ENCODE results near the gene CIROP.
A peak's percentile ranks its signal among the peaks of the same experiment; 100 is the strongest.

CIROP gene

DNA sequence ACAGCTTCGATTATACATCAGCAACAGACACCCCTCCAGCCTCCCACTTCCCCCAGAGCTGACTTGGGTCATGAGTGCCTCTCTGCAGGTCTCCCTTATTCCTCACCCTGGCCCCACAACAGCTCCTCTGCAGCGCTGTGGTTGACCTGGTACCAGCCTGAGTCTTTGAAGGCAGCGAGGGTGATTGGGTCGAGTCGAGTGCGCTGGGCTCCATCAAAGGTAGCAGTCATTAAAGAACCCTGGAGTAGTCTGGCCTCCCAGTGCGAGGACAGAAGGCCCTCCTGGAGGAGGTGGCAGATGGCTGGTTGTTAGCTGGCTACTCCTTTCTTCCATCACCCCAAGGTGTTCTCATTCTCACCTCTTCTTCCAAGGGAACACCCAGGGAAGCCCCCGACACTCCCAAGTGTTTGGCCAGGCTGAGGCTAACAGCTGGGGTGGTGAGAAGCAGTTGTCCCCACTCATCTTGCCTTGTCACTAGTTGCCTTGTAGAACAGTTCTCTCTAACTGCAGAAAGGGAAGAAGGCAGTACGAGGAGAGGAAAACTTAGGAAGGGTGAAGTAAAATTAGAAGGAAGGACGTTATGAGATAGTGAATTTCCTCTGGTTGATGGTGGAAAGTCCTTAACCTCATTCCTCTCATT, 2.7 kb downstream of the CIROP start:
- Histone ChIP-seq H3K27me3 (replicated peaks in 2 of 5; ENCODE audit: control insufficient read depth in 4 of 5, insufficient read depth in 5 of 5, low read length in 4 of 5) (peaks cover 0 to 3% (median 0%) of the 10 kb centered on the region in 5 experiments), H3K36me3 (ENCODE audit: control insufficient read depth in 4 of 4, insufficient read depth in 4 of 4, low read length in 3 of 4) (peaks cover 3 to 20% (median 10%) of the 10 kb centered on the region in 4 experiments), H3K27ac (ENCODE audit: insufficient read depth in 1 of 2, low read depth in 1 of 2, low read length in 2 of 2, poor library complexity in 1 of 2, severe bottlenecking in 2 of 2) (no peak overlapping the region), H3K4me3 (ENCODE audit: control insufficient read depth in 1 of 7, extremely low read depth in 1 of 7, insufficient read depth in 4 of 7, low read depth in 2 of 7, low read length in 6 of 7) (no peak overlapping the region), H3K4me1 (ENCODE audit: control extremely low read depth in 1 of 4, control insufficient read depth in 4 of 4, insufficient read depth in 4 of 4, low read length in 3 of 4) (peaks cover 0 to 4% (median 2%) of the 10 kb centered on the region in 4 experiments), H3K9me3 (ENCODE audit: control extremely low read depth in 1 of 5, control insufficient read depth in 4 of 5, insufficient read depth in 2 of 5, low read depth in 1 of 5, low read length in 4 of 5) (no peaks in the 10 kb centered on the region)
- no peak for DNase-seq
- 100% methylated on average over 6 of the region's 10 CpGs for WGBS (ENCODE audit: insufficient coverage)
- CTCF ChIA-PET, result interaction anchor here (1.0 to 3.8 kb wide), 8 partner anchors 8 to 34 kb away, joined by 3 to 26 read pairs (median 8); no protein-coding TSS in a partner anchor
- POLR2A ChIA-PET, result no interaction called here

DNA sequence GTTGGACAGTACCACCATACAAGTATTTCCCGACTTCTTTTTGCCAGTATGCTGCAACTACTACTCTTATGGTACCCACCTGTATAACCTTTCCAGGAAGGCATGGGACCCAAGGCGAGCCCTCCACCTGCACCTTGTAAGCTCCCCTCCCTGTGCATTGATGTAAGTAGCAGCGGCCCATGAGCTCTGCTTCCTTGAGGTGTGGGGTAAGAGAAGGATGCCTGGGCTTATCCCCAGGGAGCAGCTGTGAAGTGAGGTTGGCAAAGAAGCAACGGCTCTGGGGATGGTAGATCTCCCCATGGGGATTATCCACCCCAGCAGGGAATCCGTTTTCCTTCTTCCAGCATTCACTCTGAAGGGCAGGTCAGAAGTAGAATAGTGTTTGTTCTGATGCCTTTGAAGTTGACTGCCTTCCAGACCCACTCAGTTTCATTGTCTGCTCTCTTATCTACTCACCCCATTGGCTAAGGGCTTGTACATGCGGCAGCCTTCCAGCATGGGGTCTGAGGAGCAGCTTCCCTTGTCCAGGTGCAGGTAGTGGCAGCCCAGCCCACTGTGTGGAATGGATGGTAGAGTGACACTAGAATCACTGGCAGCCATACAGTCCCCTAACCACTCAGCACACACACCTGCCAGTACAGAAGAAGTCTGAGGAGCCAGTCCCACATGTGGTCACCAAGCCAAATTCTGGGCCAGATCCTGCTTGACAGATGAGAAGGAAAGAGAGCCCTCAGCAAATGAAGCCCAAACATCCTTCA, 3.4 kb downstream of the CIROP start:
- DNase-seq, result no peak
- Histone ChIP-seq H3K4me3 (ENCODE audit: control insufficient read depth in 1 of 7, extremely low read depth in 1 of 7, insufficient read depth in 4 of 7, low read depth in 2 of 7, low read length in 6 of 7) (no peak overlapping the region), H3K27ac (ENCODE audit: insufficient read depth in 1 of 2, low read depth in 1 of 2, low read length in 2 of 2, poor library complexity in 1 of 2, severe bottlenecking in 2 of 2) (no peak overlapping the region), H3K27me3 (replicated peaks in 2 of 5; ENCODE audit: control insufficient read depth in 4 of 5, insufficient read depth in 5 of 5, low read length in 4 of 5) (peaks cover 0 to 3% (median 0%) of the 10 kb centered on the region in 5 experiments), H3K36me3 (ENCODE audit: control insufficient read depth in 4 of 4, insufficient read depth in 4 of 4, low read length in 3 of 4) (peaks cover 3 to 20% (median 10%) of the 10 kb centered on the region in 4 experiments), H3K4me1 (ENCODE audit: control extremely low read depth in 1 of 4, control insufficient read depth in 4 of 4, insufficient read depth in 4 of 4, low read length in 3 of 4) (peaks cover 2 to 11% (median 8%) of the 10 kb centered on the region in 4 experiments), H3K9me3 (ENCODE audit: control extremely low read depth in 1 of 5, control insufficient read depth in 4 of 5, insufficient read depth in 2 of 5, low read depth in 1 of 5, low read length in 4 of 5) (no peaks in the 10 kb centered on the region)
- ChIA-PET POLR2A (no interaction called here), CTCF (interaction anchor here (1.0 to 3.8 kb wide), 11 partner anchors 9 to 116 kb away, joined by 3 to 26 read pairs (median 4); partner anchors contain the start of gene CEBPE)
- WGBS (ENCODE audit: insufficient coverage), result 85% methylated on average over 2 of the region's 6 CpGs

DNA sequence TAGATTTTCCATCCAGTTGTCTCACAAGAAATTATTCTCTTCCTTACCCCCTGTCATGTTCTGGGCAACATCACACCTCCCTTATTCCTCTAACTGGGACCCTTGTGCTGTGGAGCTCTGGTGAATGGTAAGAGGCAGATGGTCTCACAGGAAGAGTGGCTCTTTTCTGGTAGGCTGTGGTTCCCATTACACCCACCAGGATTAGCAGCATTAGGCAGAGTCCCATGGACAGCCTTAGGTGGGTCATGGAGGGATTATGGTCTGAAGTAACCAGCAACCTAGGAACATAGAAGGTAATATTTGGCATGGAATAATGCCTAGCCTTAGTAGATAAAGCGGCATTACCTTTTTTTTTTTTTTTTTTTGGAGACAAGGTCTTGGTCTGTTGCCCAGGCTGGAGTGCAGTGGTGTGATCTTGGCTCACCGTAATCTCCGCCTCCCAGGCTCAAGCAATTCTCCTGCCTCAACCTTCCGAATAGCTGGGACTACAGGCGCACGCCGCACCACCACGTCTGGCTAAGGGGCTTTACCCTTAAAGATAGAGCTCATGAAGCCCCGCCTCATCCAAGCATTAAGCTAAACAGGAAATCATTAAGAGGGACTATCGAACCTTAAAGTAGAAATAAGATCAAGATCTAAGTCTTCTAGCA, 5.5 kb downstream of the CIROP start:
- Histone ChIP-seq H3K9me3 (ENCODE audit: control extremely low read depth in 1 of 5, control insufficient read depth in 4 of 5, insufficient read depth in 2 of 5, low read depth in 1 of 5, low read length in 4 of 5) (no peaks in the 10 kb centered on the region), H3K27me3 (replicated peaks in 2 of 5; ENCODE audit: control insufficient read depth in 4 of 5, insufficient read depth in 5 of 5, low read length in 4 of 5) (no peaks in the 10 kb centered on the region), H3K36me3 (ENCODE audit: control insufficient read depth in 4 of 4, insufficient read depth in 4 of 4, low read length in 3 of 4) (peaks cover 3 to 20% (median 10%) of the 10 kb centered on the region in 4 experiments), H3K4me3 (ENCODE audit: control insufficient read depth in 1 of 7, extremely low read depth in 1 of 7, insufficient read depth in 4 of 7, low read depth in 2 of 7, low read length in 6 of 7) (no peak overlapping the region), H3K4me1 (ENCODE audit: control extremely low read depth in 1 of 4, control insufficient read depth in 4 of 4, insufficient read depth in 4 of 4, low read length in 3 of 4) (peaks cover 6 to 14% (median 9%) of the 10 kb centered on the region in 4 experiments), H3K27ac (ENCODE audit: insufficient read depth in 1 of 2, low read depth in 1 of 2, low read length in 2 of 2, poor library complexity in 1 of 2, severe bottlenecking in 2 of 2) (no peak overlapping the region)
- CTCF ChIA-PET, result interaction anchor here (0.7 to 3.8 kb wide), 10 partner anchors 10 to 88 kb away, joined by 3 to 26 read pairs (median 9); partner anchors contain the start of gene CEBPE
- 94% methylated on average over 10 of the region's 10 CpGs for WGBS (ENCODE audit: insufficient coverage)
- POLR2A ChIA-PET, result no interaction called here
- DNase-seq, result no peak

DNA sequence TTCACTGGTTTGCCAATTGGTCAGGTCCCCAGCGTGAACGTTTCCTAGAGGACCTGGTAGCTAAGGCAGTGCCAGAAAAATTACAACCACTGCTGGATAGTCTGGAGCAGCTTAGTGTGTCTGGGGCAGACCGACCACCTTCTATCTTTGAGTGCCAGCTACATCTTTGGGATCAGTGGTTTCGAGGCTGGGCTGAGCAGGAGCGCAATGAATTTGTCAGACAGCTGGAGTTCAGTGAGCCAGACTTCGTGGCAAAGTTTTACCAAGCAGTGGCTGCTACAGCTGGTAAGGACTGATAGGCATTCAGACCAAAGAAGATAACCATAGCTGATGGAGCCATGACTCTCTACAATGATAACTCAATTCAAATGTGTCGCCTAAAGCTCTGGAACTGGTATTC, 7.0 kb downstream of the CIROP start:
- Histone ChIP-seq H3K36me3 (ENCODE audit: control insufficient read depth in 4 of 4, insufficient read depth in 4 of 4, low read length in 3 of 4) (peaks cover 3 to 27% (median 13%) of the 10 kb centered on the region in 4 experiments), H3K27me3 (replicated peaks in 2 of 5; ENCODE audit: control insufficient read depth in 4 of 5, insufficient read depth in 5 of 5, low read length in 4 of 5) (no peaks in the 10 kb centered on the region), H3K4me3 (ENCODE audit: control insufficient read depth in 1 of 7, extremely low read depth in 1 of 7, insufficient read depth in 4 of 7, low read depth in 2 of 7, low read length in 6 of 7) (no peak overlapping the region), H3K9me3 (ENCODE audit: control extremely low read depth in 1 of 5, control insufficient read depth in 4 of 5, insufficient read depth in 2 of 5, low read depth in 1 of 5, low read length in 4 of 5) (no peaks in the 10 kb centered on the region), H3K4me1 (ENCODE audit: control extremely low read depth in 1 of 4, control insufficient read depth in 4 of 4, insufficient read depth in 4 of 4, low read length in 3 of 4) (peaks cover 15 to 29% (median 20%) of the 10 kb centered on the region in 4 experiments), H3K27ac (ENCODE audit: insufficient read depth in 1 of 2, low read depth in 1 of 2, low read length in 2 of 2, poor library complexity in 1 of 2, severe bottlenecking in 2 of 2) (no peak overlapping the region)
- 83% methylated on average over 7 of the region's 7 CpGs for WGBS (ENCODE audit: insufficient coverage)
- ChIA-PET CTCF (interaction anchor here (1.1 to 2.1 kb wide), 7 partner anchors 11 to 36 kb away, joined by 3 to 10 read pairs (median 6); no protein-coding TSS in a partner anchor), POLR2A (no interaction called here)
- DNase-seq, result peak in 2 of 3 donors; percentile 65 to 78

DNA sequence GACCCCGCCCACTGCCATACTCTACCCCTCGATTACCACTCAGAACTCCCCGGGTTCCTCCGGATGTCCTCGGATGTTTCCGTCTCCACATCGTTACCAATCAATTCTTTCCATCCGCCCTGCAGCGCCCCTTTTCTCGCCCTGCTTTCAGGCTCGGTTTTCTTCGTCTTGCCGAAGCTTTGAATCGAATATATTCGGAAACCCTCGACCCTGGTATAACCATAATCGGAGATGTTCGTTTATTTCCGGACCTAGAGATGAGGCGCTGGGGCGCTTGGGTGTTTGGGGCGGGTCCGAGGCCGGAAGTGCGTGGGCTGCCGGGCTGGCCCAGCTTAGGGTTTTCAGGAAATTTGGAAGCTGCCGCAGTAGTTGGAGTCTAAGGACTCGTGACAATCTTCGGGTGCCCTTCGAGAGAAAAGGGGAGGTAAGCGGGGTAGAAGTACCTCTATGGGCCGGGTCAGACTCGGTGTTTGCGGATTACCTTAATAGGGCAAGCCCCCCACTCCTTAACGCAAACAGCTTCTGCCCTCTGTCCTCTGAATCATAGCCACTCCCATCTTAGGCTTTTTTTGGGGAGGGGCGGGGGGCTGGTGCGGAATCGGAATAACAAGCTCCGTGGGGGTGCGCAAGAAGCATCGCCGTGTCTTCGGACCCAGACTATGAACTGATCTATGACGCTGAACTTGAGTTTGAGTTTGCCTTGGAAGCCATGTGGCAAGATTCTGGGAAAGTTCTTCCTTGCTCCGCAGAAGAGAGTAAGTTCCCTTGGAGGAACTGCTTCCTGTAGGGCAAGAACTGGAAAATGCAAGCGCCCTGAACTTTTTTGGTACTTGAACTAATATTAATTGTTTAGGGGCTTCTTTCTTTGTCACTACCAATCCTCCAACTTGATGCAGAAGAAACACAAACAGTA, 9.3 kb downstream of the CIROP start, which contains the start of gene C14orf119:
Gene C14orf119 (plus strand): TSS at position 310 of the 913 bp plus-strand sequence. CDS start 2,154 bp downstream, outside the sequence.
- Histone ChIP-seq H3K27me3 (replicated peaks in 2 of 5; ENCODE audit: control insufficient read depth in 4 of 5, insufficient read depth in 5 of 5, low read length in 4 of 5) (no peaks in the 10 kb centered on the region), H3K27ac (ENCODE audit: insufficient read depth in 1 of 2, low read depth in 1 of 2, low read length in 2 of 2, poor library complexity in 1 of 2, severe bottlenecking in 2 of 2) (peak within 1 kb of the TSS; percentile 98 to 99), H3K4me3 (ENCODE audit: control insufficient read depth in 1 of 7, extremely low read depth in 1 of 7, insufficient read depth in 4 of 7, low read depth in 2 of 7, low read length in 6 of 7) (peak within 1 kb of the TSS; percentile 85 to 100 (median 96)), H3K9me3 (ENCODE audit: control extremely low read depth in 1 of 5, control insufficient read depth in 4 of 5, insufficient read depth in 2 of 5, low read depth in 1 of 5, low read length in 4 of 5) (no peaks in the 10 kb centered on the region), H3K4me1 (ENCODE audit: control extremely low read depth in 1 of 4, control insufficient read depth in 4 of 4, insufficient read depth in 4 of 4, low read length in 3 of 4) (peaks cover 15 to 33% (median 20%) of the 10 kb centered on the region in 4 experiments), H3K36me3 (ENCODE audit: control insufficient read depth in 4 of 4, insufficient read depth in 4 of 4, low read length in 3 of 4) (peaks cover 5 to 45% (median 27%) of the 10 kb centered on the region in 4 experiments)
- peak; percentile 100 for DNase-seq
- ChIA-PET POLR2A (interaction anchor here (0.6 to 2.4 kb wide), 10 partner anchors 10 to 159 kb away, joined by 3 to 16 read pairs (median 4); no protein-coding TSS in a partner anchor), CTCF (interaction anchor here (0.6 to 3.5 kb wide), 16 partner anchors 10 to 197 kb away, joined by 3 to 34 read pairs (median 8); partner anchors contain the start of genes CDH24 and CEBPE)
- under 1% methylated on average over 41 of the region's 46 CpGs for WGBS (ENCODE audit: insufficient coverage)
